Measurements from ENCODE around the gene SLC45A3.

SLC45A3 gene

GRCh38 chr1:205620269-205620668 is 60.0 kb downstream of the SLC45A3 start:
- no peak for DNase-seq (ENCODE audit: low read depth)
- H3K4me3 ChIP-seq (ENCODE audit: low read depth, low read length) = no peak overlapping the region
- no peak for TF ChIP-seq CTCF (conservative IDR thresholded peaks at IDR 0.05; ENCODE audit: low read depth, low read length)

- no peak for DNase-seq (ENCODE audit: low read depth)
- no peak for TF ChIP-seq CTCF (conservative IDR thresholded peaks at IDR 0.05; ENCODE audit: low read depth, low read length)
- H3K4me3 ChIP-seq (ENCODE audit: low read depth, low read length) = no peak overlapping the region
Measured at GRCh38 chr1:205619376-205619775, 60.9 kb downstream of the SLC45A3 start.

GRCh38 chr1:205616563-205617293 is 63.6 kb downstream of the SLC45A3 start:
- no peak for DNase-seq (ENCODE audit: low read depth)
- no peak for TF ChIP-seq CTCF (conservative IDR thresholded peaks at IDR 0.05; ENCODE audit: low read depth, low read length)
- H3K4me3 ChIP-seq (ENCODE audit: low read depth, low read length) = no peak overlapping the region

GRCh38 chr1:205615789-205616188 is 64.5 kb downstream of the SLC45A3 start:
- DNase-seq (ENCODE audit: low read depth) = no peak
- no peak for TF ChIP-seq CTCF (conservative IDR thresholded peaks at IDR 0.05; ENCODE audit: low read depth, low read length)
- no peak overlapping the region for H3K4me3 ChIP-seq (ENCODE audit: low read depth, low read length)

GRCh38 chr1:205613854-205614412 is 66.4 kb downstream of the SLC45A3 start:
- no peak for DNase-seq (ENCODE audit: low read depth)
- no peak for TF ChIP-seq CTCF (conservative IDR thresholded peaks at IDR 0.05; ENCODE audit: low read depth, low read length)

GRCh38 chr1:205612556-205612955 is 67.8 kb downstream of the SLC45A3 start:
- TF ChIP-seq CTCF (conservative IDR thresholded peaks at IDR 0.05; ENCODE audit: low read depth, low read length) = no peak
- H3K4me3 ChIP-seq (ENCODE audit: low read depth, low read length) = no peak overlapping the region
- DNase-seq (ENCODE audit: low read depth) = no peak

More at GRCh38 chr1:205613854-205614412, 66.4 kb downstream of the SLC45A3 start:
- H3K4me3 ChIP-seq (ENCODE audit: low read depth, low read length) = no peak overlapping the region

GRCh38 chr1:205612104-205612503 is 68.2 kb downstream of the SLC45A3 start:
- TF ChIP-seq CTCF (conservative IDR thresholded peaks at IDR 0.05; ENCODE audit: low read depth, low read length) = no peak
- no peak for DNase-seq (ENCODE audit: low read depth)
- H3K4me3 ChIP-seq (ENCODE audit: low read depth, low read length) = no peak overlapping the region

Measured in choroid plexus epithelial cell (primary cell).